ENCODE measurements around the gene F11R. TPM values are rescaled to one million over a fixed set of nuclear protein-coding genes. Genes with fewer than 3 reads are reported as not detected.
"Not testable (repeated sequence)": the region's sequence is repeated elsewhere in the genome, so short reads cannot be mapped to it uniquely, and the experiment has no call there.

Gene F11R
- total and polyA plus RNA-seq, 2 of the 13 experiments (the other 11 are each of a cell fraction or from before 2014, with no cell fraction given) = 95.8 to 105 TPM

- CTCF ChIA-PET (ENCODE audit: low intra/inter-chr PET ratio, low total read pairs) = no interaction called here
- in situ Hi-C loops (cut with HindIII; ENCODE audit: extremely low pct_ligation_motif_present, low pct_unique_long_range_greater_than_20kb) = no loop called here
- no peak overlapping the region for H3K4me2 ChIP-seq (ENCODE audit: low read depth, low read length)
These were observed 10.9 kb upstream of the F11R start for GRCh38 chr1:161031874-161032273.

GRCh38 chr1:161029466-161029865, 8.5 kb upstream of the F11R start:
- H3K4me3 ChIP-seq (replicated peaks in 1 of 3; ENCODE audit: insufficient read depth in 1 of 3, low read depth in 2 of 3, low read length in 3 of 3); BruUV-seq (replicated peaks); H3K4me2 ChIP-seq (ENCODE audit: low read depth, low read length); H3K27me3 ChIP-seq (ENCODE audit: control insufficient read depth in 1 of 2, insufficient read depth in 2 of 2, low read length in 2 of 2); intact Hi-C loops (cut with micrococcal nuclease; ENCODE audit: unreplicated experiment); H3K79me2 ChIP-seq (ENCODE audit: insufficient read depth, low read length); FAIRE-seq; H3K9me3 ChIP-seq (ENCODE audit: low read length); POLR2A ChIA-PET; ATAC-seq; CTCF ChIA-PET (ENCODE audit: low intra/inter-chr PET ratio, low total read pairs); H3K36me3 ChIP-seq (replicated peaks in 1 of 2; ENCODE audit: control insufficient read depth in 1 of 2, insufficient read depth in 2 of 2, low read length in 2 of 2); H3K27ac ChIP-seq (ENCODE audit: extremely low read length, insufficient read depth, low read length); H2AFZ ChIP-seq (ENCODE audit: low read length); H3K4me1 ChIP-seq (ENCODE audit: insufficient read depth, low read length); DNase-seq (ENCODE audit: low spot score); H3K9ac ChIP-seq (ENCODE audit: insufficient read depth, low read depth, low read length); in situ Hi-C loops (cut with HindIII; ENCODE audit: extremely low pct_ligation_motif_present, low pct_unique_long_range_greater_than_20kb); H4K20me1 ChIP-seq (ENCODE audit: insufficient read depth, low read length): not testable (repeated sequence)
- WGBS (ENCODE audit: low lambda C conversion rate) = 96% methylated on average over 11 of the region's 32 CpGs

More at GRCh38 chr1:161031874-161032273, 10.9 kb upstream of the F11R start:
- no peak overlapping the region for H3K9ac ChIP-seq (ENCODE audit: insufficient read depth, low read depth, low read length)
- H2AFZ ChIP-seq (ENCODE audit: low read length) = no peak overlapping the region
- no peak for ATAC-seq
- peaks cover 13% of the 10 kb centered on the region for H3K4me1 ChIP-seq (ENCODE audit: insufficient read depth, low read length)
- H3K36me3 ChIP-seq (replicated peaks in 1 of 2; ENCODE audit: control insufficient read depth in 1 of 2, insufficient read depth in 2 of 2, low read length in 2 of 2) = no peaks in the 10 kb centered on the region
- H4K20me1 ChIP-seq (ENCODE audit: insufficient read depth, low read length) = no peaks in the 10 kb centered on the region
- no peak for FAIRE-seq
- no peaks in the 10 kb centered on the region for H3K79me2 ChIP-seq (ENCODE audit: insufficient read depth, low read length)
- peak; percentile 95 for TF ChIP-seq HNRNPK (IDR thresholded peaks at IDR 0.05; ENCODE audit: low read depth, low read length, poor library complexity, severe bottlenecking)
- TF ChIP-seq ZNF124 (CRISPR knock-in tag; IDR thresholded peaks at IDR 0.05) = no peak
- TF ChIP-seq SAFB2 (CRISPR knock-in tag; IDR thresholded peaks at IDR 0.05; ENCODE audit: borderline replicate concordance, low read depth) = no peak
- no peak for TF ChIP-seq LRRFIP1 (CRISPR knock-in tag; conservative IDR thresholded peaks at IDR 0.05)
- no peak overlapping the region for H3K4me3 ChIP-seq (replicated peaks in 1 of 3; ENCODE audit: insufficient read depth in 1 of 3, low read depth in 2 of 3, low read length in 3 of 3)
- no peak overlapping the region for H3K27ac ChIP-seq (ENCODE audit: extremely low read length, insufficient read depth, low read length)
- intact Hi-C loops (cut with micrococcal nuclease; ENCODE audit: unreplicated experiment) = loop anchor here (1.0 kb wide), 1 partner anchor 10 kb away; no protein-coding TSS in a partner anchor
- 39% methylated on average over 2 of the region's 2 CpGs for WGBS (ENCODE audit: low lambda C conversion rate)
- no TSS peak for BruUV-seq (replicated peaks)
- H3K9me3 ChIP-seq (ENCODE audit: low read length) = no peaks in the 10 kb centered on the region
- no peak for DNase-seq (ENCODE audit: low spot score)
- H3K27me3 ChIP-seq (ENCODE audit: control insufficient read depth in 1 of 2, insufficient read depth in 2 of 2, low read length in 2 of 2) = no peaks in the 10 kb centered on the region
- POLR2A ChIA-PET = interaction anchor here (2.3 to 2.8 kb wide), 2 partner anchors 11 to 19 kb away, joined by 8 read pairs; partner anchors contain the start of gene F11R

- intact Hi-C loops (cut with micrococcal nuclease; ENCODE audit: unreplicated experiment); H2AFZ ChIP-seq (ENCODE audit: low read length); H3K79me2 ChIP-seq (ENCODE audit: insufficient read depth, low read length); BruUV-seq (replicated peaks); H4K20me1 ChIP-seq (ENCODE audit: insufficient read depth, low read length); FAIRE-seq; H3K36me3 ChIP-seq (replicated peaks in 1 of 2; ENCODE audit: control insufficient read depth in 1 of 2, insufficient read depth in 2 of 2, low read length in 2 of 2); CTCF ChIA-PET (ENCODE audit: low intra/inter-chr PET ratio, low total read pairs); ATAC-seq; H3K9ac ChIP-seq (ENCODE audit: insufficient read depth, low read depth, low read length); POLR2A ChIA-PET; in situ Hi-C loops (cut with HindIII; ENCODE audit: extremely low pct_ligation_motif_present, low pct_unique_long_range_greater_than_20kb); H3K4me2 ChIP-seq (ENCODE audit: low read depth, low read length); H3K4me3 ChIP-seq (replicated peaks in 1 of 3; ENCODE audit: insufficient read depth in 1 of 3, low read depth in 2 of 3, low read length in 3 of 3); H3K4me1 ChIP-seq (ENCODE audit: insufficient read depth, low read length); H3K27me3 ChIP-seq (ENCODE audit: control insufficient read depth in 1 of 2, insufficient read depth in 2 of 2, low read length in 2 of 2); H3K27ac ChIP-seq (ENCODE audit: extremely low read length, insufficient read depth, low read length); H3K9me3 ChIP-seq (ENCODE audit: low read length); DNase-seq (ENCODE audit: low spot score): not testable (repeated sequence)
- 34% methylated on average over 1 of the region's 1 CpG for WGBS (ENCODE audit: low lambda C conversion rate)
These were observed 6.0 kb upstream of the F11R start for GRCh38 chr1:161026954-161027353.

Data from HepG2 (cell line).